ENCODE results near the gene SPC24.

DNA sequence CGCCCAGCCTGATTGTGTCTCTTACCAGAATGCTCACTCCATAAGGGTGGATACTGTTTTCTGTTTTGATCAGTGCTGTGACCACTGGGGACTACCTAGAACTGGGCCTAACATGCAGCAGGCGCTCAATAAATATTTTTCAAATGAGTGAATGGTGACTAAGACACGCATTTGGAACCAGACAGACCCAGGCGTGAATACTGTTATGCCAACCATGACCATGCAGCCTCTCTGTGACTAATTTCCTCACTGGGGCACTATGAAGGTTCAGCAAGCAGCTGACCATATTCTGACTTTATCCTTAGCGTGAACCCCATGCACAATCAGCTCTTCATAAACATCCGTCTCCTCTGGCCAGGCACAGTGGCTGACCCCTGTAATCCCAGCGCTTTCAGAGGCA lies 13.0 kb upstream of the SPC24 start:
- TF ChIP-seq CTCF (IDR thresholded peaks at IDR 0.05; ENCODE audit: insufficient read depth, low read length, poor library complexity, severe bottlenecking): no peak
- no peak for TF ChIP-seq EZH2phosphoT487 (conservative IDR thresholded peaks at IDR 0.05; ENCODE audit: low read length)
